Fibroblast of peridontal ligament (primary cell): Measurements from ENCODE around the gene ETNK2.

ENCODE experiments used
- DNase-seq: peaks from one replicate; pipeline ENCODE4 v3.0.0-alpha.2; 2010; ENCODE audit errors: extremely low read depth

The ETNK2 gene, protein sequence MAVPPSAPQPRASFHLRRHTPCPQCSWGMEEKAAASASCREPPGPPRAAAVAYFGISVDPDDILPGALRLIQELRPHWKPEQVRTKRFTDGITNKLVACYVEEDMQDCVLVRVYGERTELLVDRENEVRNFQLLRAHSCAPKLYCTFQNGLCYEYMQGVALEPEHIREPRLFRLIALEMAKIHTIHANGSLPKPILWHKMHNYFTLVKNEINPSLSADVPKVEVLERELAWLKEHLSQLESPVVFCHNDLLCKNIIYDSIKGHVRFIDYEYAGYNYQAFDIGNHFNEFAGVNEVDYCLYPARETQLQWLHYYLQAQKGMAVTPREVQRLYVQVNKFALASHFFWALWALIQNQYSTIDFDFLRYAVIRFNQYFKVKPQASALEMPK

DNA sequence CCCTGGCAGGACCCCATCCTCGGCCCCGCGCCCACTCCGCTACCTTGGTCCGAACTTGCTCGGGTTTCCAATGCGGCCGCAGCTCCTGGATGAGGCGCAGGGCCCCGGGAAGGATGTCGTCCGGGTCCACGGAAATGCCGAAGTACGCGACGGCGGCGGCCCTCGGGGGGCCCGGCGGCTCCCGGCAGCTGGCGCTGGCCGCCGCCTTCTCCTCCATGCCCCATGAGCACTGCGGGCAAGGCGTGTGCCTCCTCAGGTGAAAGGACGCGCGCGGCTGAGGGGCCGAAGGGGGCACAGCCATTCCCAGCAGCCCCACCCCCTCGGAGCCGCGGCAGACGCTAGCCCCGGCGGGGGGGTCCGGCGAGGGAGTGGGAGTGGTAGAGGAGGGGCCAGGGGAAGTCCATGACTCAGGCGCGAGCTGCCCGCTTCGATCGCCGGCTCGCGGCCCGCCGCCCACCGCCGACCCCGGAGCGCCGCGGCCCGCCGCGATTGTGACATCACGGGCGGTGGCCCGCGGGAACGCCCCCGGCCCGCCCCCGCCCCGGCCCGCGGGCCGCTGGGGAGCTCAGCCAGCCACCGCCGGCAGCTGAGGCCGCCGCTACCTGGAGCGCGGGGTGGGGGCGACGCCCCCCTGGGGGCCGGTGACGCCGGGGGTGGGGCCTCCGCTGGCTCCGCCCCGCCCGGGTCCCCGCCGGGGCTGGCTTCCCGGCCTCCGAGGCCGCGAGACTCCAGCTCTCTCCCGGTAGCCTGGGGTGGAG, at the start of gene ETNK2:
Gene ETNK2, minus strand, starts transcription at position 493 of the 758 bp plus-strand sequence. Its CDS starts 192 bp downstream, at position 301.
- no peak for DNase-seq

DNA sequence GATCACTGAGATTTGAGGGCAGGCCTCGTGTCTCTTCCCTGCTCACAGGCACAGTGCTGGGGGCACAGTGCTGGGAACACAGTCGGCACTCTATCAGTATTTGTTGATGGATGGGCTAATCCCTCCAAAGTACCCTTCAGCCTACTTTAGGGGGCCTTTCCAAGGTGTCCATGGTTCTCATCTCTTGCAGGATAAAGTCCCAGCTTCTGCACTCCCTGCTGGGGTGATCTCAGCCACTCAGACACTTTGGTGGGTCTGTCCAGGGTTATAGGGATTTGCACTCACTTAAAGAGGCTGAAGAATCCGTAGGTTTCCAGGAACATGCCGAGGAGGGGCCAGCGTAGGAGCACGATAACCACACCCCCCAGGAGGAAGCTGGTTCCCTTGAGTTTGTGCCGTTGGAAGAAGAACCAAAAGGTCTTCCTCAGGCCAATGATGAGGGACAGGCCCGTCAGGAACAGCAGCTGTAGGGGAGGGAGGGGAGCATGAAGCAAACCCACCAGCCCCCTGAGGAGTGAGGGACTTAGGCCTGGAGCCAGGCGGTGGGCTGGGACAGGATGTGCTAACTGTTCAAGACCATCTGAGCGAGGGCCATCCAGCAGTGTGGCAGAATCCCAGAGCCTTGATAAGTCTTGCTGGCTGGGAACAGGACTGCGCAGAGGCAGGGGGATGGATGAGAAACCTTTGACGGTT, 49.6 kb upstream of the ETNK2 start:
- no peak for DNase-seq

DNA sequence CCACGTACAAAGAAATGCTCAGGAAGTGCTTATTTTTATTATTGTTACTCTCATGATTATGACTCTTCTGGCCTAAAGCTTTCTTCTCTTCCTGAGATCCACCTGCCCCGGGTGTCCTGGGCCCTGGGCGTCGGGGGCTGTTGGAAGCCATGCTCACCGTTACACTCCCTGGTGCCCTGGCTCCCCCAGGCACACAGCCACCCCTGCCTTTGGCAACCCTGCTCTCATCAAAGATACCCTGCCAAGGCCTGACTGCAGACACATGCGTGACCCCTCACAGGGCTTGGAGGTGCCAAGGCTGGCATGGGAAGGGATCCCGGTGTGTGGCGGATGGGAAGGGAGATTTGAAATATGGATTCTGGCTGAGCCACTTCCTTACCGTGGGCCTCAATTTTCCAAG, 47.7 kb upstream of the ETNK2 start:
- no peak for DNase-seq

DNA sequence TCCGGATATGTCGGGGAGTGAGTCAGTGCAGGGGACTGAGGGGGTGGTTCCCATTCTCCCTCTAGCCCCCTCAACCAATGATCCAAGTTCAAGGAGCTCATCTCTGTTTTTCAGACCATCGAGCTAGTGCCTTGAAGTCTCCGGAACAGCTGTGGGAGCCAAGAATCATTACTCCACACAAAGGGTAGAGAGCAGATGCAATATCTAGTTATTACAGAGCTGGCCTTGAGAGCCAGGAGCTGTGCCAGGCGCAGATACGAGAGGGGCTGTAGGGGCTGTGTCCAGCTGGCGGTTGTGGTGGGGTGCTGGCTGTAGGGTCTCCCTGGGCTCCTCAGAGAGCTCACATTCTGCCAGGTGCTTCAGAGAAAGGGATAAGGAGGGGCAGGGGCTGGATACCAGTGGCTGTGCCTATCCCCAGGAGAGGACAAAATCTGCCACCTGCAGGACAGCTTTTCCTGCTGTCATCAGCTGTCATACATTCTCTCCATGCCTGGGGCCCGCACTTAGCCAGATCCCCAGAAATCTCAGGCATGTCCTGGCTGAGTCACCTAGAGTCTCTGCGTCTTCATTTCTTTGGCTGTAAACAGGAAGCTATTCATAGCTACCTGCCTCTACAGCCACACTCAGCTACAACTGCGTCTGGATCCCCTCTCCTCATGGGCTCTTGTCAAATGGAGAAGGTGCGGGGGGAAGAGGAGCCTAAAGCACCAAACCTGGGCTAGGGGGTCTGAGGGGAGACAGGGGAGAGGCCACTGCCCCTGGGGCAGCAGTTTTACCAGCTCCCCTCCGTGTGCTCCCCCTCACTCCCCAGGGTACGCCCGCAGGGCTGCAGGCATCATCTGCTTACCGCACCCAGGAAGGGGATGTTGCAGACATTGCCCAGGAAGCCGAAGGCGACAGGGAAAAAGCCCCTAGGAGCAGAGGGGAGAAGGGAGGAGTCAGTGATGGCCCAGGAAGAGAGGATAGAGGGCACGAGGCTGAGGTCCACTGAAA, 46.8 kb upstream of the ETNK2 start:
- no peak for DNase-seq

DNA sequence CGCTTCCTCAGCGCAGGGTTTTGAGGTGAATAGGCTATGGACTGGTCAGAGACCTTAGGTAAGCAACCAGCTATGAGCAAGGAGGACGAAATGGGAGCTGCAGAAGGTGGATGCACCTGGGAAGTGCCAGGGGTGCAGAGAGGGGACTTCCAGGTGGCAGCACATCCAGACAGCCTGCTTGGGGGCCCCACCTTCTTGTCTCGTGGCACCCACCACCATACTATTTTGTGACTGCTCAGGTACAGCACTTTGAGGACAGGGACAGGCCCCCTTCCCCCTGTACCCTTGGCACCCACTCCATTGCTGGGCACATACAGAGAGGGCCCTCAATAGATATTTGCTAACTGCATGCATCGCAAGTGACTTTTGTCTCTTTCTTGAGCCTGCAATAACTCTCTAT, 45.2 kb upstream of the ETNK2 start:
- no peak for DNase-seq

DNA sequence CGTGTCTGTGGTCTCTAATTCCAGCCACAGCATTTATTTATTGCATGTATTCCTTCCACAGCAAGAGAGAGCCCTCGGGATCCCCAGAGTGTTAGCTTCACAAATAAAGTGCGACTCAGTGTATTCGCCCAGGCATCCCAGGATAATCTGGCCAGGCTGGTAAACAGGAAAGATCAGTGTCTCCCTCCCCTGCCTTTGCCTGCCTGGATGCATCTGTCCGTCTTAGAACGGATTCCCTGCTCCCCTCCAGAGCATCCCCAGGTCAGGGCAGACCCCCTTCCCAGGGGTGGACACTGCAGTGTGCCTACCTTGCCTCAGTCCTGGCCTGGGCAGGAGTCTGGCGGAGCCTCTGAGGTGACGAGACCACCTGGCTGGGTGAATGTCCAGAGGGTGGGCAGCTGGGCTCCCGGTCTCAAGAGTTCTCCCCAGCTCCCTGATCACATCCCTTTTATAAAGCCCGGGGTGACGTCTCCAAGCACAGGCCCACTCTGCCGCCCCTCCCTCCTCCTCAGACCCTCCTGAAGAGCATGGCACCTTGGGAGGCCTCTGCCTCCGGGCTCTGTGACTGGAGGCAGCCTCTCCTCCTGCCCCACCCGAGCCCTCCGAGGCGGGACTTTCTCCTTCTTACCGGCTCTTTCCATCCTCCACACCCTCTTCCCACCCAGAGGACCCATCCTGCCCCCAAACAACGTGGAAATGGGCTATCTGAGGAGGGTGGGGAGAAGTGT, 44.4 kb upstream of the ETNK2 start, which contains the start of gene KISS1:
Gene KISS1, minus strand, starts transcription at position 424 of the 728 bp plus-strand sequence. CDS start 3,615 bp downstream, outside the sequence.
- DNase-seq, result no peak

DNA sequence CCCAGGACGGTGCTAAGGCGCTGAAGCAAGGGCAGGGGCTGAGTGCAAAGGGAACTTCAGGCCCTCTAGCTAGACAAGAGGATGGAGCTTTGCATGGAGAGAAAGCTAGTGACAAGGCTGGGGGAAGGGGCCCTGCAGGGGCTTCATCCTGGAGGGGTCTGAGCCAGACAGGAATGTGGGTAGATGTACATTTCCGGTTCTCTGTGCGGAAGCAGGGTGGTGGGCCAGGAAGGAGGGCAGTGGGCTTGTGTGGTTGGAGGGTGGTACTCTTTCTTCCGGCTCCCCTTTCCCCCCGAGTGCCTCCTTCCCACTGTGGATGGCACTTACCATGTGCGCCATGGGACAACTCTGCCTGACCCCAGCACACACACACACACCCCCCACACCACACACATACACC, 42.9 kb upstream of the ETNK2 start:
- DNase-seq, result no peak

DNA sequence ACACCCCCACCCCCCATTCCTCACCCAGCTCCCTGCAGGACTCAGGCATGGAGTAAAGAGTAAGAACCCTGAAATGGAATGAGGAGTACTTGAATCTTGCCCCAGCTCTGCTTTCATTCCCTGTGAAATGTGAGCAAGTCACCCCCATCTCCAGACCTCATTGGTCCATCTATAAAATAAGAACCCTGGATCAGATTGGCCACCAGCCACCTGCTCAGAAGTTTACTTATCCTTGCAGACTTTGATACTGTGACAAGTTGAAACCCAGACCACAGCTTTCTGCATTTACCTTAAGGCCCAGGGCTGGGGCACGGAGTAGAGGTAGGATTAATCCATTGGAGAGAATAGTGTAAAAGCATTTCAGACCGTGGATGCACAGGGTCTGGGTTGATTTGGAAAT, 42.2 kb upstream of the ETNK2 start:
- no peak for DNase-seq

DNA sequence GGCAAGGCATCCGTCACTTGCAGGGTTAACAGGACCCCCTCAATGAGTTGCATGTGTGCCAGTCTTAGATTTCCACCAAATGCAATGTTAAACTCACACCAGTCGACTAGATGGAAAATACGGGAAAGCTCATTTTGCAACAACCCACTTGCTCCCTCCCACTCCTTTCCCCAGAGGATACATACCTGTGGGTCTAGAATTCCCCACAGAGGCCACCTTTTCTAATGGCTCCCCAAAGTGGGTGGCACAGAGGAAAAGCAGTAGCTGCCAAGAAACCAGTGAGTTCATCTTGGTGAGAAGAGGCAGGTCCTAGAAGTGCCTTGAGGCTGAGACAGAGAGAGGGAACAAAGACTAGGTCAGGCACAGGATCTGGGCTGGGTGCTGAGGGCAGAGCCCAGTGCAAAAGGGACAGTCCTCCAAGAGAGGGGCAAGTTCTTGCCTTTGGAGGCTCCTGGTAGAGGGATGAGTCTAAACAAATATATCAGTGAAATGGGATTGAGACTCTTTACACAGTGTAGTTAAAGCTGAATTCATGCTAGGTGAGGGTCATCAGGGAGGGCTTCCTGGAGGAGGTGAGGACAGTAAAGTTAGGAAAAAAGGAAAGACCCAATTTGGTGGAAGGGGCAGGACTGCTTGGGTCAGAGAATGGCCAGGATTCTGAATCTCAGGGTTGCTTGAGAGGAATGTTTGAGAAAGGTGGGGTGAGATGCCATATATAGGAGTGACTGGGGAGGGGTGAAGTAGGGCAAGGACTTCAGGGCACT, 40.9 kb upstream of the ETNK2 start:
- no peak for DNase-seq

DNA sequence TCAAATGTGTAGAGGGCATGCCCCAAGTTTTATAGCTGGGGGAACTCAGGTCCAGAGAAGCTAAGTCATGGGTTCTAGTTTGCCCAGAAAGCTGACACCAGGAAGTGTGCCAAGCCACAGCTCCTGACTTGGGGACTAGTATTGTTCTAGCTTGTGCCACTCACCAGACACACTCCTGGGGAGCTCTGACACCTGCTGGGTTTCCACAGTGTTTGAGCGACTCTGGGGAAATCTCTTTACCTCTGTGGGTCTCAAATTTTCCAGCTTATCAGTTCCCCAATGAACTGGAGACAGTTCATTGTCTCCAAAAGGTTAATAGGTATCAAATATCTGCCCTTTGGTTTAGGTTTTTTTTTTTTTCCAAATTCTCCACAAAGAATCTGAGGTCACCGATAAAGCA, 40.2 kb upstream of the ETNK2 start:
- no peak for DNase-seq

DNA sequence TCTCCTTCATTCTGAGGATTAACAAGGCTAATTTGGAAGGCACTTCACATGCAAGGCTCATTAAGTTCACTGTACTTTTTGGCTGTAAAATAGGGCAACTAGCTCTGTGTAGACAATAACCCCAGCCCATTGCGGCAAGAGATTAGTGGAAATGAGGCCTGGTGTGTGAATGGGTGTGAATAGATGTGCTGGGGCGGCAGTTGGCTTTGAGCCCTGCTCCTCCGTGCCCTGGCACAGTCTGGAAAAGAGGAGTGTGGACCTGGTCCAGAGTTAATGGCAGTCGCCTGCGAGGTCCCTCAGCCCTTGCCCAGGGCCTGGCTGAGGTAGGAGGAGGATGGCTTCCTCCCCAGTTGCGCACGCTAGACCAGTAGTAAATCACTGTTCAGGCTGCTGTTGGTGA, 39.6 kb upstream of the ETNK2 start:
- no peak for DNase-seq

DNA sequence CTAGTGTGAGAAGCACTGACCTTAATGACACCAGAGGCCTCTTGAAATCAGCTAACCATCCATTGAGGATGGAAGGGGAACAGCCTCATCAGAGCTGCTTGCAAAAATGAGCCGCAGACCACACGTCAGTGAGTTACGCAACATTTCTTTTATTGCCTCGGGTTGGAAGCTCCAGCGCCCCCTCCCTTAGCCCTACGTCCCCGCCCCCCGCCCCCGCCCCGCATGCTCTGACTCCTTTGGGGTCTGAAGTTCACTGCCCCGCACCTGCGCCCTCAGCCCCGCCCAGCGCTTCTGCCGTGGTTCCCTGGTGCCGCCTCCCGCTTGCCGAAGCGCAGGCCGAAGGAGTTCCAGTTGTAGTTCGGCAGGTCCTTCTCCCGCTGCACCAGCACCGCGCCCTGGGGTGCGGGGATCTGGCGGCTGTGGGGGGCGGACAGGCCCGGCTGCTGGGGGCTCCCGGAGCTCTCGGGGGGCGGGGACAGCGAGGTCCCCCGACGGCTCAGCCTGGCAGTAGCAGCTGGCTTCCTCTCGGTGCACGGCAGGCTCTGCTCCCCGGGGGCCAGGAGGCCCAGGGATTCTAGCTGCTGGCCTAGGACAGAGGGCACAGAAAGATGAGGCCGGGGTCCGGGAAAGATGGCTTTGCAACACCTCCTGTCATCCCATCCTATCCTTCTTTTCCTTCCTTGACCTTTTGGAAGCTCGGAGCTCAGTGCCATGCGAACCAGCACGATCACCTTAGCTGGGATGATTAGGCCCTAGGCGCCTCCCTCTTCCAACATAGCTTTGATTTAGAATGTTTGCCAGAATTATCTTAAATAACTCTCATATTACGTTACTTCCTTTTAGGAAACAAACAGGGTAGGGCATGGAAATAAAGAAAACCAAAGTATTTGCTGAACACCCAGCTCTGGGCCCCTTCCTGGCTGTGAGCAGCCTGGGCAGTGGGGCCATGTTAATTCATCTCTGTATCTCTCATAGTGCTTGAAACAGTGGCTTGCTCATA, 38.7 kb upstream of the ETNK2 start:
- peak; percentile 40 for DNase-seq

DNA sequence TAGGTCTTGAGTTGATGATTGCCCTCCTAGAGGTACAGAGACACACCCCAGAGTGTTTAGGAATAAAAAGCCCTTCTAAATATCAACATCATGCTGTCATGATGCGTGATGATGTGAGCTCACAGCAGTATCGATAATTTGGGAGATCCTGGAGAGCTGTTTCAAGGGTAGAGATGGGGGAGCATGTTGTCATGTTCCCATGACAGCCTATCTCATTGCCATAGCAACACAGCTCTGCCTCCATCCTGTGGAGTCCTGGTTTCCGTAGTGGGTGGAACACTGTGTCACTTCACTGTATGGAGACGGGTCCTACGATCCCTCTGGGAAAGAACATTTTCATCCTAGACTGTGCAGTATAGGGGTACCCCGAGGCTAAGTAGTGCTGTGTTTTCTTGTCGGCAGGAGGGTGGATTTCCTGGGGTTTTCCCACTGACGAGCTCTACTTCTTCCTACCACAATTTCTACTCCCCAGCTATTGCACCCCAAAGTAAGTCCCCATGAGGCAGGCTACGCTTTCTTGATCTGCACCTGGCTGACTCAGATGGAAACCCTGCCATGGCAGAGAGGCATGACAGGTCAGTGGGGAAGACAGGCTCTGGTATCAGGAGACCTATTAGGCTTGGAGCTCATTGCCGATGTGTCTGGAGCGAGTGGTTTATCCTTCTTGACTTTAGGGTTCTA, 37.3 kb upstream of the ETNK2 start:
- no peak for DNase-seq

DNA sequence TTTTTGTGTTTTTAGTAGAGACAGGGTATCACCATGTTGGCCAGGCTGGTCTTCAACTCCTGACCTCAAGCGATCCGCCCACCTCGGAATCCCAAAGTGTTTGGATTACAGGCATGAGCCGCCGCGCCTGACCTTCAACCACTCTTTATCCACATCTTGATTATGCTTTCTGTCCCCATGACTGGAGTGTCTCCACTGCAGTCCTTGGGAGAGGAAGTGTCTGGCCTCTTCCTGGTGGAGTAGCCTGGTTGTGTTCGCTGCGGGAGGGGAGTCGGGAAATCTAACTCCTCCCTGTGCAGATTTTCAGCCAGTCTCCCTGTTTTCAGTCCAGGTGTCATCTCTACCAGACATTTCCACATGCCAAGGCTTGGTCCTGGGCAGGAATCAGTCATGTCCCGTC, 34.8 kb upstream of the ETNK2 start:
- no peak for DNase-seq

DNA sequence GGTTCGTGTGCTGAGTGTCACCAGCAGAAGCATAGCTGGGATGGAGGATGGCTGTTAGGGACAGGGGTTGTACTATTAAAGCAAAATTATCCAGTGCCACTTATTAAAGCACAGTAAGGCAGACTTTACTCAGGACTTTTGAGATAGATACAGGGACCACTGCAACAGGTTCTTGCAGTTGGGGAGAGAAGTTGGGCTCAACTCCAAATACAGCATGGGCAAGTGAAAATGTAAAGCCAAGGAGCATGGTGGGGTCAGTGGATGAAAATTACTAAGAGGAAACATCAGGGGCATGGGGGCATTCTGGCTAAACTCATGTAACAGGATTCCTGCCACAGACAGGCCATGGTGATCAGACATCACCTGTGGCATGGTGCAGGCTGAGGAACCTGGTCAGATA, 29.3 kb upstream of the ETNK2 start:
- no peak for DNase-seq

DNA sequence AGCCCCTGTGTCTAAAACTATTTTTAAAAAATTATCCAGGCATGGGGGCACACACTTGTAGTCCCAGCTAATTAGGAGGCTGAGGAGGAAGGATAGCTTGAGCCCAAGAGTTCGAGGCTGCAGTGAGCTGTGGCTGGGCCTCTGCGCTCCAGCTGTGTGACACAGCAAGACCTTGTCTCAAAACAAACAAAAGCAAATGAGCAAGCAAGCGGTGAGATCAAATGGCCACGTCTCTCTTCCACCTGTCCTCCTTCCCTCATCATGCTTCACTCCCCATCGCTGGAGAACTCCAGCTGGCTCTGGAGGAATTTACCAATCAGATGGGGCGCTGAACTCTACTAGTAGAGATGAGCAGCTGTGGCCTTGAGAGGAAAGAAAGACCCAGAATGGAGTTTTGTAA, 28.3 kb upstream of the ETNK2 start:
- DNase-seq, result no peak

DNA sequence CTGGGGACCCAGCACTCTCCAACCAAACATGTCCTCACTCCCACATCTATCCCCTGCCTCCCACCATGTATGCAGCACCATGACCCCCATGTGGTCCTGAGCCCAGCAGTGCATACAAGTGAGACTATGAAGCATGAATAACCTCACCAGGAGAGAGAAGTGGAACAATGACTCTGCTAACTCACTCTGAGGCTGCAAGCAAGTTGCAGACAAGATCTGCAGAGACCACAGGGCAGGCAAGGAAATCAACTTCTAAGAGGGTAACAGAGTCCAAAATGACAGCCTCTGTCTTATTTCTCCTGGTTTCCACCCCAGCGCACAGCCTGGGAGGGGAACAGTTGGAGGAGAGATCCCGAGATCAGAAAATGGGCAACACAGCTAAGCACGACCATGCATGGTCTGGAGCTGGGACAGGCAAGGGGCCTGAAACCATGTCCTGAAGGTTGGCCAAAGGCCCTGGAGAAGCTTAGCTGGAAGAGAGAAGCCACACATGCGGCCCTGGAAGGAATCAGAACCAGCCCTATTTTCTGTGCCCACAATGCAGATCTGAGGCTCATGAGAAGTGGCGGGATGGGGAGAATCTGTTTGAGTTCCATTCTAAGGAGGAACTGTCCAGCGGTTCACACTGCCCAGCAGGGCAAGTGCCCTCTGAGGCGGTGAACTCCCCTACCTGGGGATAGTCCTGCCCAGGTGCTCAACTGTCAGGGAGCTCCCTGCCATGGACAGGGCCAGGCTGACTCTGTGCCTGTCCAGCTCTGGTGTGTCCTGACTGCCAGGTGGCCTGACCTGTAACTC, 26.8 kb upstream of the ETNK2 start:
- DNase-seq, result no peak
